ENCODE results near the gene PDLIM5.

PDLIM5 gene

DNA sequence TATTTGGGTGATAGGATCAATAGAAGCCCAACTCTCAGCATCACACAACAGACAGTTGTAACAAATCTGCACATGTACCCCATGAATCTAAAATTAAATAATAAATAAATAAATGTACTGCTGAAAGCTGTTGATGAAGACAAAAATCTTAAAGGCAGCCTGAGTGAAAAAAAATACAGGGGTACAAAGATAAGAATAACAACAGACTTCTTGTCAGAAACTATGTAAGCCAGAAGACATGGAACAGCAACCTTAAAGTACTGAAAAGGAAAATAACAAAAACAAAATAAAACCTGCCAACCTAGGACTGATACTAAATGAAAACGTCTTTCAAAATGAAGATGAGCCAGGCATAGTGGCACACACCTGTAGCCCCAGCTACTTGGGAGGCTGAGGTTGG, 25.0 kb upstream of the PDLIM5 start:
- DNase-seq (ENCODE audit: low spot score) = no peak

DNA sequence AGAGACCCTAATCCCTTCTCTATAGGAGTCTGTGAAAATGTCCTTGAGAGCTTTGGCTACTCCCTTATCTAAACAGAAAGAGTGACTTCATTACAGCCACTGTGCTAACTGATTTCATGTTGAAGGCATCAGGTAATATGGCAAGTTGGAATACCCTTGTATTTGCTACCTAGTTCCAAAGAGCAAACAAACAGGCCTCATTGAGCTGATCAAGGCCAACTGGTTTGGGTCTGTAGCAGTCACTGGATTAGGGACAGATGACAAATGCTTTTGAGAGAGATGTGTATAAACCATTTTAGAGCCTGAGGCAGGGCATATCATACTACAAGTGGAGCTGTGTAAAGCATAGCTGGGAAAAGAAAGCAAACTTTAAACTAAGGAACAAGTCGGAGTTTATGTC, 22.9 kb upstream of the PDLIM5 start:
- DNase-seq (ENCODE audit: low spot score) = no peak

DNA sequence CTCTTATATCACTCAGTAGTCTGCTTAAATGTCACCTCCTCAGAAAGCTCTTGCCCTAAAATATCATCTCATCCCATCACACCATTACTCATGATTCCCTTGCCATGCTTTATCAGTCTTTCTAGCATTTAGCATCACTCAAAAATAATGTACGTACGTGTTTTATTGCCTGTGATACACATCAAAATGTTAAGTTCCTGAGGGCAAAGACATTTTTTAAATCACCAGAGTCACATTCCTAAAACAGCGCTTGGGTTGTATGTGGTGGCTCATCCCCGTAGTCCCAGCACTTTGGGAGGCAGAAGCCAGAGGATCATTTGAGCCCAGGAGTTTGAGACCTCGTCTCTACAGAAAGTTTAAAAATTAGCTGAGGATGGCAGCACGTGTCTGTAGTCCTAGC, 21.3 kb upstream of the PDLIM5 start:
- no peak for DNase-seq (ENCODE audit: low spot score)

DNA sequence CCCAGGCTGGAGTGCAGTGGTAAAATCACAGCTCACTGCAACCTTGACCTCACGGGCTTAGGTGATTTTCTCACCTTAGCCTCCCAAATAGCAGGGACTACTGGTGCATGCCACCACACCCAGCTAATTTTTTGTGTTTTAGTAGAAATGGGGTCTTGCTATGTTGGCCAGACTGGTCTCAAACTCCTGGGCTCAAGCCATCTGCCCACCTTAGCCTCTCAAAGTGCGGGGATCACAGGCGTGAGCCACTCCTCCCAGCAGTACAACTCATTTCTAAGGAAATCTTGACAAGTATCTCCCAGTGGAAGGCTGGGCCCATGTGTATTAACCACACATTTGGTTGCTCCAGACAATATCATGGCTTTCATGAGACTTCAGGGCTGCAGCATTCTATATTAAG, 20.4 kb upstream of the PDLIM5 start:
- DNase-seq (ENCODE audit: low spot score) = no peak

DNA sequence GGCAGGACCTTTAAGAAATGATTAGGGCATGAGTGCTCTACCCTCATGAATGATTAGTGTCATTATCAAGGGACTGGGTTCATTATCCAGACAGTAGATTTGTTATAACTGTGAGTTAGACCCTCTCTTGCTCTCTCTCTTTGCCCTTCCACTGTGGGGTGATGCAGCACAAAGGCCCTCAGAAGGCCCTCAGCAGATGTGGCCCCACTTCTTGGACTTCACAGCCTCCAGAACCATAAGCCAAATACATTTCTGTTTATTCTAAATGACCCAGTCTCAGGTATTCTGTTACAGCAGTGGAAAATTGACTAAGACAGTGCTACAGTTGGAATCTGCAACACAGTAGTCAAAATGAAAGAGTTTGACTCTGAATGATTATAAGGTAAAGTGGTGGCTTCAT, 17.2 kb upstream of the PDLIM5 start:
- DNase-seq (ENCODE audit: low spot score) = no peak

DNA sequence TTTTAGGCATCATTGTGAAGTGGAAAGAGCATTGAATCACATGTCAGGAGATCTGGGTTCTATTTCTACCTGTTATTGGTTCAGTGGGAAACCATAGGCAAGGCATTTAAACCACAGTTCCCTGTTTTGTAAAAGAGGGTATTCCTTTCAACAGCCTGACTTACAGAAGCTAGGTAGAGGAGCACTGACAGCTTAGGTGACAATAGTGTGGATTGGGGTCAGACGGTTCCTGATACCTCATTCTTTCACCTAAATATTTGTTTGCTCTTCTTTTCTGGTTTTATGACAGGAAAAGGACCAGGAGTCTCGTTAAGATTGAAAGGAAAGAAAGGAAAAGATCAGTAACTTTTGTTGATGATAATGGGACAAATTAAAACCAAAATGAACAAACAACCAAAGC, 15.9 kb upstream of the PDLIM5 start:
- no peak for DNase-seq (ENCODE audit: low spot score)

- no peak for DNase-seq (ENCODE audit: low spot score)
These were observed 15.2 kb upstream of the PDLIM5 start for GRCh38 chr4:94436512-94436911.

DNA sequence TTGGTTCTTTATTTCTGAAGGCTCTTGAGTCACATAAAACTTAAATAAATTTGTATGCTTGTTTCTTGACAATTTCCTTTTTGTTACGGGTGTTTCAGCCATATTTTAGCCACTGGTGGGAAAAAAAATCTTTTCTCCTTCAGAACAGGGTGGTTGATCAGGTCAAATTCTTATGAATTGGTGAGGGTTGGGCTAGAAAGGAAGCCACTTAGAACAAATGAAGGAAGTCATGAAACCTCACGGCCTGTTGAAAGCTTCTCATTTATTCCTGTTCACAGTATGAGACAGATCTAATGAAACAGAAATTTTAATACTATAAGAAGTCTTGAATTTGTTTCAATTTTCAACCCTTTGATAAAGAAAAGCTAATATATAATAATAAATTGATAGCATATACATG, 12.1 kb upstream of the PDLIM5 start:
- no peak for DNase-seq (ENCODE audit: low spot score)

DNA sequence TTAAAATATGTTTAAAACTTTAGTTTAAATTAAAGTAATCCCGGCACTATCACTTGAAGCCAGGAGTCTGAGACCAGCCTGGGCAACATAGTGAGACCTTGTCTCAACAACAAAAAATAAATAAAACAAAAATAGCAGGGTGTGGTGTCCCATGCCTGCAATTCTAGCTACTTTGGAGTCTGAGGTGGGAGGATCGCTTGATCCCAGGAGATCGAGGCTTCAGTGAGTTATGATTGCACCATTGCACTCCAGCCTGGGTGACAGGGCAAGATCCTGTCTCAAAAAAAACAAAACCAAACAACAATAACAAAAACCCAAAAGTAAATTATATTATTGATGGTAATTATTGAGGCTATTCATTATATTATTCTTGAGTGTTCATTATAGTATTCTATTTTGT, 9.9 kb upstream of the PDLIM5 start:
- no peak for DNase-seq (ENCODE audit: low spot score)

DNA sequence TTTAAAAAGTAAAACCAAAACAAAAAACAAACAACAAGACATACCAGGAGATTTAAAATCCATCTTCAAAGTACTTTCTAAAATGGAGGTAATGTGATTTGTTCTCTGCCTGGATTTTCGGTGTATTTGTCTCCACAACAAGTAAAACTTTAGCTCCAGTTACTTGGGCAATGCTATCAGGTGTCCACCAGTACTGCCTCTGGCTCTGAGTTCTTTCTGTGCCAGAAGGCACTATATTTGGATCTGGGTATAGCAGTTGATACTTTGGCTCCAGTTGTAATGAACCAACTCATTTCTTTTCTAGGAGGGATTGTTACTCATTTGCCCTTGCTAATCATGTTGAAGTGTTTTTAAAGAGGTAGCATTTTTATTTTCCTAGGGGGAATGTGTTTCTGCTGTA, 9.5 kb upstream of the PDLIM5 start:
- DNase-seq (ENCODE audit: low spot score) = no peak

- no peak for DNase-seq (ENCODE audit: low spot score)
These were observed 5.4 kb upstream of the PDLIM5 start for GRCh38 chr4:94446386-94446785.

DNA sequence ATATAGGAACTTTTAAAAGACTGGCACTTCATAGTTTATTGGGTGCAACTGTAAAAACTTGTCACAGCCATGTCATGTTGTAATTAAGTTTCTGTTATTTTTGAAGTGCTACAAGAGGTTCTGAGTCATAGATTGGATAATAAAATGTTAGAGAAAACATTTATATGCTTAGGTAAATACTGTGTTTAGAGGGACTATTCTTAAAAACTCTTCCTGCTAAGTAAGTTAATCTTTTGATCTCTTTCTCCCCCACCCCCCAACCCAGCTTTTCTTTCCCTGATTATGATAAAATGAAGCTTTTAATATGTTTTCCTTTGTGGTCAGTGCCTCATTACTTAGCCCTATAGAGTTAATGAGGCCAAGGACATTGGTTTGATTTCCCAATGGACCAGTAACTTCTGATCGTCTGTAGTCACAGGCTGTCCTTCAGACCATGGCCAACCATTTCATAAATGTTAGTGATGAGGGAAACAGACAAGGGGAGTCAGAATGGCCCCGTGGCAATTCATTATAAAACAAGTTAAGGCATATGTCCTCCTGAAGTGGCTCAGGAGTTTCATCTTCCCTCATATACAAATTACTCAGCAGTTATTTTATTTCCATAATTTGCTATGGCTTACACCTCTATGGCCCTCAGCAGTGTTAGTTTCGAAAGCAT, 3.9 kb upstream of the PDLIM5 start:
- DNase-seq (ENCODE audit: low spot score) = no peak

GRCh38 chr4:94448815-94449375, 2.8 kb upstream of the PDLIM5 start:
- DNase-seq (ENCODE audit: low spot score) = no peak

DNA sequence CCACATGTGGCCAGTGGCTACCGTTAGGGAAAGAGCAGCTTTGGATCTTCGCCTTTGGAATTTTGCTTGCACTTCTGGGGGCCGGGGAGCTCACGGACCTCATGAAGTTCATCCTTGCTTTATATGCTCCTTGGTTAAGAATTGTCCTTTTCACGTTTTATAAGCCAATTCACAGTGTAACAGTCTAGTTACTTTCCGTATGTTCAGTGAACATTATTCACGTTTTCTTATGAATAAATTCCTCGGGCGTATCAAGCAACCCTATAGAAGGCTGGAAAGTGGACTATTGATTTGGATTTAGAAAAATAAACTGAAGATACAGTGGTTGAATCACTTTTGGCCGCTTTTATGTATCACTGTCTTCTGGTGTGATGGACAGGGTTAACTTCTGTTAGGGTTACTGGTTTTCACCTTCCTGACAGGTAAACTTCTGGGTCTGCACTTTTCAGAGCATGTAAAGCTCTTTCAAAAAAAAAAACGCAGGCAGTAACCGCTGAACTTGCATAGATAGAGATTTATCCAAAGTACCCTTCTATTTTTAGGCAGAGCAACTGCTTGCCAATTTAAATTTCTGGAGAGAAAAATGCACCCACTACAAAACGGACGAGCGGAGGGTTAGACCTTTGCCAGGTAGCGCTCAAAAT, 569 bp upstream of the PDLIM5 start:
- DNase-seq (ENCODE audit: low spot score) = no peak

DNA sequence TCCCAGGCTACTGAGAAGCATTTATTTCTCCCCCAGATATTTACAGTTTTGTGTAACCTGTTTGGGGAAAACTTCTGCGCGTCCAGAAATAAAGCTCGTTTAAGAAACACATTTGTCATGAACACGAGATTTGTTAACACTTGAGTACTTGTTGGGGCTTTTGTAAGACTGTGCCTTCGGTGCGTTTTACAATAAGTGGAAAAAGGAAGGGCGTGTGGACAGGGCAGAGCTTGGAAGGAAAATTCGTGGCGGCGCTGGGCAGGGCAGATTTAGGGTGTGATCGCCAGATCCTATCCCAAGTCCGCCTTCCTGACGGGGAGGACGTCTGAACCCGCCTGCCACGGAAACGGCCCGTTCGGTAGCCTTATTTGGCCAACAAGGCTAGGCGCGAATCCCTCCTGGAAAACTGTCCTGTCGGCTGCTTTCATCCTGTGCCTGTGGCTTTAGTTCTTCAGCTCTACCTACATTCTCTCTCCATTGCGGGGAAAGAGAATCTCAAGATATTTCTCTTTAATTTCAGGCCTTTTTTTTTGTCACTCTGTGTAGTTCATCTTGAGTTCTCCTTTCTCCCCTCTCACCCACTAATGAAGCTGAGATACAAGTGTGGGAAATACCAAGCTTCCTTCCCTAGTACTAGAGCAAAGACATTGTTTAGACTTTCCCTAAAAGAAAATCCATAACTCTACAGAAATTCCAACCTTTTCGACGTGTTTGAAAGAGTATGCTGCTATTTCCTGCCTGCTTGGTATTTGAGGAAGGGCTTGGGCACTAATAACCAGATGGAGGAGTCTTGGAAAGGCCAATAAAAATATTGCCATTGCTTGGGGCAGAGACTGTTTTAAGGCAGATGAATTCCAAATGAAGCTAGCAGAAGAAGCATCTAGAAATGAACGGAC, 982 bp downstream of the PDLIM5 start:
- peak; percentile 13 for DNase-seq (ENCODE audit: low spot score)

DNA sequence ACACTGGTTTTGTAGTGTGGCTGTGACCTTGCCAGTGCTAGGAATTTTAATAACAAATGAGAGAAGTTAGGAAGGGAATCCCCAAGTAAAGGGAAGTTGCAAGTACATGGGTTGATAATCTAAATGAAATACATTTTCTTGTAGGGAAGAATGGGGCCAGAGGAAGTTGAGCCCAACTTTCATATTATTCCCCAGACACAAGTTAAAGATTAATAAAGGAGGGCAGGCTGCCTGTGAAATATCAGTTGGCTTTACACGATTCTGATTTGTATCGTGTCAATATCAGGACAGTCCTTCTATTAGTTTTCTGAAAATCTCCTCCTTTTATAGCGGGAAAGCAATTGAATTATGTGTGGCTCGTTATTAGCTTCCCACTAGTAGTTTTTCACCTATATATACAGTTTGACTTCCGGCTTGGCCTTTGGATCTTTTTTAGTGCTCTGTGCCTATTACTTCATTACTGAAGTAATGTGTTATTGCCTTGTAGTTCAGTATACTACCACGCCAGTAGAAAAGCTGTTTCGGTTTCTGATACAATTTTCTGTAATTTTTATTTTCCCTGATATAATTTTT, 1.7 kb downstream of the PDLIM5 start:
- no peak for DNase-seq (ENCODE audit: low spot score)

DNA sequence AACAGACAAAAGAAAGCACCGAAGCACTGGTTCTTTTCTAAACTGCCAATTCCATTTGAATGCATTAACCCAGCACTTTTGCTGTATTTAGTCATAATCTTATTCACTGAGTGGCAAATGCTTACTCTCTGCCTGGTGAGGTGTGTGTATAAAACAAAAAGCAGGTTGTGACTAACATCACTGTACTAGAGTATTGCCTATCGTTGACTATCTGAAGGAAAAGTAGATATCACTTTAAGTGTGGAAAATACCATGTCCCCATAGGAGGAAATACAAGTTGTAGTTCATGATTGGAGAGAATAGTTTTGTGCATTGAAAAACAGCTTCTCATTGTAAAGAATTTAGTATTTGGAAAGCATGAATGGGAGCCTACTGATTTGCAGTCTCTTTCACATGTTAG, 2.7 kb downstream of the PDLIM5 start:
- DNase-seq (ENCODE audit: low spot score) = no peak

- no peak for DNase-seq (ENCODE audit: low spot score)
These were observed 3.3 kb downstream of the PDLIM5 start for GRCh38 chr4:94455081-94455480.

GRCh38 chr4:94457692-94458106, 6.0 kb downstream of the PDLIM5 start:
- DNase-seq (ENCODE audit: low spot score) = no peak

DNA sequence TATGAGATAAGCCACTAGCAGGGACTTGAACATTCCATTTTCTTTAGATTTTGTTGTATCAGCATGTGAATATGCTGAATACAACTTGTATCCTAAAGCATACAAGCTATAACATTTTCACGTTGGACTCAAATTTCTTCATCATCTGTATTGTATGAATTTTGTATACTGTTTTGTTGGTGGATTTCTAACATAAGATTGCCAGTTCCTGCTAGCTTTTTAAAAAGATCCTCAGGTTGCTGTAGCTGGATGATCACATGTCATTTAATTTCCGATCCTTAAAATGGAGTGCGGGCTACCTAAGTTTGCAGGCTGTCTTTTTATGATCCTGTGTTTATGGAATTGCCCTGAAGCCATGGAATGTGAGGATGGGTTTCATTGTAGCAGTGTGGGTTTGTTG, 6.9 kb downstream of the PDLIM5 start:
- no peak for DNase-seq (ENCODE audit: low spot score)

DNA sequence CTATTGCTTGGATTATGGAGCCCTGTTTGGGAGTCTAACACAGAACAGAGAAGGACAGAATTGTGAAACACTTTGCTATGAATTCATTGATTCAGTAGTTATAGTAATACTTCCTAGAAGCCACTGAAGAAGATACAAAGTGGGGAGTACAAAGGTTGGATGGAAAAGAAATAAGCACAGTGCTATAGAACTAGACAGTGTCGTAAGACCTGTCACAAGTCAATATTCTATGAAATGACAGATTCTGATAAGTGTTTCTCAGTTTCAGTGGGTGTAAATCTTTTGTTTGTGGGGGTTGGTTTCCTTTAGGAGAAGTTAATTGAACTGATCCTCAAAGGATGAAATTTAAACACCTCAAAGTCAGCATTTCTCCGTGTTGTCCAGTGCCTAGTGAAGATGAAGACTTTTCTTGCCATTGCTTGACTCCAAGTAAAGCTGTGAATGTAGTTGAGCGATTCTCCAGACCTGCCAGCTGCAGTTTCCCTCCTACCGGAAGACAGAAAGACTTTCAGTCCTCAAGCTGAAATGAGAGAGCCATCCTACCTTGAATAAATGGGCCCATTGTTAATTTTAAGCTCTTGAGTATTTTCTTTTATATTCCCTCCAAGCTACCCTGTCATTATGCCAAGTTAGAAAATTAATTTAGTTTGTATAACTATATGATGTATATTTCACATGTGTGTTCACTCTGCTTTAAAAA, 7.9 kb downstream of the PDLIM5 start:
- DNase-seq (ENCODE audit: low spot score) = no peak

GRCh38 chr4:94461506-94461905, 9.8 kb downstream of the PDLIM5 start:
- no peak for DNase-seq (ENCODE audit: low spot score)
